Right ventricle myocardium superior (tissue), 1 donor: ENCODE measurements around the gene TICAM2. TPM values are rescaled to one million over a fixed set of nuclear protein-coding genes. Genes with fewer than 3 reads are reported as not detected.
A peak's percentile ranks its signal among the peaks of the same experiment; 100 is the strongest.

Source experiments
- ATAC-seq: fragments of 200-7000 bp; cut with Tn5 transposase; one replicate; pipeline ENCODE4 v1.9.1; 2020; ENCODE audit warnings: mild to moderate bottlenecking; ENCODE audit not compliant: poor library complexity
- DNase-seq: peaks from one replicate; pipeline ENCODE4 v3.0.0-alpha.2; 2020
- intact Hi-C: fragments of 100-400 bp; cut with DNase I; formaldehyde crosslinking; loops from one replicate; pipeline ENCODE4 v1.11.2; 2022
- total RNA-seq: library from RNA; stranded (reverse); fragmentation: NEBNext Ultra II Directional; extraction: Animal tissue kit (Norgen Biotek cat#: 25700); gene quantifications from one replicate; pipeline ENCODE4 v1.2.1, GENCODE V29; 2021
- donor health status: DM: no; HTN: yes; CAD: no; lungs with severe emphysema.

TICAM2 gene
- total RNA-seq, 1 donor from 2014 or later, result 2.7 TPM

DNA sequence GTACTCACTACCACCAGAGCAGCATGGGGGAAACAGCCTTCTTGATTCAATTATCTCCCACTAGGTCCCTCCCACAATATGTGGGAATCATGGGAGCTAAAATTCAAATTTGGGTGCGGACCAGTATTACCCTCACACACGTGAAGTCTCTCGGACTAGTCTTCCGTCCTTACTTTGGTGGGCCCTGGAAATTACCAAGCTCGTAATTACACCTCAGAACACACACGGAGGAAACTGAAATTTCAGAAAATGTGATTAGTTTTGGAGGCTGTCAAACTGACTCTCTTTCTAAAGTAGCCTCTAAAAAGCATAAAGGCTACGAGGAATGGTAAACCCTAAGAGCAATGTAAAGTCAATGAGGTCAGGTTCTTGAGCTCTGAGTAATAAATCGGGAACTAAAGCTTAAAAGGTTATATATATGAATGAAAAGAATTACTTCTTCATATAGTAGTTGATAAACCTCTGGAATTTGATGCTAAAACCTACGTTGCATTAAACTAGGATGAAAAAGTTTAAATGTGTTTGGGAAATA, 56.9 kb downstream of the TICAM2 start:
- intact Hi-C loops, result loop anchor here (10.0 kb wide), 1 partner anchor 171 kb away; no protein-coding TSS in a partner anchor
- DNase-seq, result no peak
- no peak for ATAC-seq

GRCh38 chr5:115544436-115545350, 57.6 kb downstream of the TICAM2 start, which contains the start of gene FEM1C:
FEM1C (minus strand) TSS chr5:115544775; CDS start chr5:115543493, 1,282 bp downstream.
- DNase-seq, result peak; percentile 98
- intact Hi-C loops, result loop anchor here (5.0 to 10.0 kb wide), 2 partner anchors 87 to 170 kb away; no protein-coding TSS in a partner anchor
- ATAC-seq, result peak; percentile 98

DNA sequence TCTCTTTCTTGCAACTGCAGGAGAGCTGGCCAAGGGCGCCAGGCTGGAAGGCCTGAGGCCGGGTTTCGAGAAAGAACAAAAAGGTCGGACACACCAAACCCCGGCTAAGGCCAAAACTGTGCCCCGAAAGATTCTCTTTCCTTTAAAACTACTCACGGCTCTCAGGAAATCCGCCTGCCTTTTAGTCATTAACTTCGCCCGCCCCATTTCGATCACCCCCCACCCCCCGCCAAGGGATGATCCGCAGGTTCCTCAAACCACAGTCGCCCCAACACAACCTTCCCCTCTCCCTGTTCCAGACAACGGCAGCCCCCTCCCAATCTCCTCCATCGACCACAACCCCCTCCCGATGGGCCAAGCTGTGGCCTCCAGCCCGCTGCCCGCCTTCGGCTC, 58.2 kb downstream of the TICAM2 start:
- intact Hi-C loops, result loop anchor here (5.0 to 10.0 kb wide), 2 partner anchors 87 to 169 kb away; no protein-coding TSS in a partner anchor
- peak; percentile 61 for DNase-seq
- peak; percentile 16 for ATAC-seq

DNA sequence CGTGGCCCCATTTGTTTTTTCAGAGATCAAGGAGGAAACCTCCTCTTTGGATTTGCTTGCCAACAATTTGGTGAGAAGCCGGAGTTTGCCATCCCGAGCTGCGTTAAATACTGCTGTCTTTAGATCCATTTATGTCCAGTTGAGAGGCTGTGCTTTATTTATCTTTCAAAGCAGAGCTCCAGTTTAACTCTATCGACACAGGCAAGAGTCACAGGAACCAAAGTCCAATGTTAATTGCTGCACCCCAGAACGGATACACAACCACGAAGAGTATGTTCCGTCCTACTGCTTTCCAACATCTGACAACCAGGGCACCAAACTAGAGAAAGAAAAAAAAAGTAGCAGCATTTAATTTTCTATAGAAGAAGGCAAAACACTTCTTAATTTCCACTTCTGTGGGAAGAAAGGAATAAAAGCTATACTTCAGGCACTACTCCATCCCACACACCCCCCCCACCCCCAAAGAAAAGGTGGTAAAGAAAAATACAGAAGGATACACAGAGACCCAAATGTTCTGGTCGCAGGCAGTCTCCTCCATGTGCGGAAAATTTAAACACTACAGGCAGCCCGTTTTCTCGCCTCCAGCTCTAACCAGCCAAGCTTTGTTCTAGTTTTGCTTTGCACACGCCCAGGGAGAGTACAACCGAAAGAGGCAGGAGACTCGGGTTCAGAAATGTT, 58.8 kb downstream of the TICAM2 start:
- intact Hi-C loops, result loop anchor here (5.0 to 10.0 kb wide), 2 partner anchors 86 to 169 kb away; no protein-coding TSS in a partner anchor

DNA sequence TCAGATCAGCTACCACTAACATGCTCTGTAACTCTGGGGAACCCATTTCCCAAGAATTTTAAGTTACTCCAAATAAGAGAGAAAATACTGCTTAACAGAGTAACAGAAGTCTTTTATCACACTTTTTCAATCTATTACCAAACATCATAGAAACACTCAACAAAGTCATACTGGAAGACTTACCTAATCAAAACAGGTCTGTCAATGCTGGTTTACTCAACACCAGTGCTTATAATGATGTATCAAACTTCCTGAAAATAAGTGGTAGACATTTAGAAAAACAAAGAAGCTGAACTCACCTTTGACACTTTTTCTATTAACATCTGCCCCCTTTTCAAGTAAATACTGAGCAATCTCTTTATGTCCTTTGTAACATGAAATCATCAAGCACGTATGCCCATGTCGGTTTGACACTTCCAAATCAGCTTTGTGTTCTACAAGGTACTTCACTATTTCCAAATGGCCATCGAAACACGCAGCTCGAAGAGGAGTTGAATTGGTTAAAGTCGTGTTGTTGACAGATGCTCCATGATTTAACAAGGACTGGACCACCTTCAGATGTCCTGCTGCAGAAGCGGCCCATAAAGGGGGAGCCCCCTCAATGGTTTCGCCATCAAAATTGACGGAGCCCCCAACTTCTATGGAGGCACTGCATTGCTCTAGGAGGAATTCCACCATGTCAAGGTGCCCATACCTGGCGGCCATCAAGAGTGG, 59.5 kb downstream of the TICAM2 start:
- ATAC-seq (no peak), DNase-seq (peak; percentile 34)
- intact Hi-C loops, result loop anchor here (5.0 to 10.0 kb wide), 2 partner anchors 86 to 168 kb away; no protein-coding TSS in a partner anchor

More for the DNA sequence above, 58.8 kb downstream of the TICAM2 start:
- DNase-seq (no peak), ATAC-seq (peak; percentile 50)

DNA sequence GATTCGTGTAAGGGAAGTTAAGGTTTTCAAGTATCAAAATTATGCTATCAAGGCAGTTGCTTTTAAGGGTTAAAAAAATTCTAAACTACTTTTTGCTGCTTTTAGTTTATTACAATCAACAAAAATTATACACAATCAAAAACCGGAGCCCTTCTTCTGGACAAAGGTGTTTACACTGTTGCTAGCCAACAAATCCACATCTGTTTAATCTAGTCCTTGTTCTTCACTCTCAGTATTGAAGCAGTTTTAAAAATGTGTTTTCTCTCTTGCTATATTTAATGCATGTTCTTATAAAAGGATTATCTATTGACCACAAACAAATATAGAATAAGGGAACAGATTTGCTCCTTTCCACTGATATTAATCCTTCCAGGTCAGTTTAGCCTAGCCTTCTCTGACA, 60.2 kb downstream of the TICAM2 start:
- intact Hi-C loops, result loop anchor here (5.0 to 10.0 kb wide), 2 partner anchors 85 to 167 kb away; no protein-coding TSS in a partner anchor
- DNase-seq (no peak), ATAC-seq (no peak)

DNA sequence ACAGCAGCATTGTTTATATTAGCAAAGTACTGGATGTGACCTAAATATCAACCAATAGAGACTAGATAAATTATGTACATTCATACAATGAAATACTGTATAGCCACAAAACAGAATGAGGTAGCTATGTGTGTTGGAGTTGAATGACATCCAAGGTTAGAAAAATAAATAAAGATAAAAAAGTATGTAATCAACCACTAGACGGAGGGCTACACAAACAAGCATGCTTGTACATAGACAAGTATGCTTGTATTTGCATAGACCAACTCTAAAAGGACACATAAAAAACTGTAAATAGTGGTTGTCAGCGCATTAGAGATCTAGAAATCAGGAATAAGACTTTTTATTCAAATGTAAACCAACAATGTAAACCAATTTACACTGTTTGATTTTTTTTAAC, 60.7 kb downstream of the TICAM2 start:
- DNase-seq (no peak), ATAC-seq (no peak)
- intact Hi-C loops, result loop anchor here (5.0 to 10.0 kb wide), 2 partner anchors 84 to 167 kb away; no protein-coding TSS in a partner anchor

DNA sequence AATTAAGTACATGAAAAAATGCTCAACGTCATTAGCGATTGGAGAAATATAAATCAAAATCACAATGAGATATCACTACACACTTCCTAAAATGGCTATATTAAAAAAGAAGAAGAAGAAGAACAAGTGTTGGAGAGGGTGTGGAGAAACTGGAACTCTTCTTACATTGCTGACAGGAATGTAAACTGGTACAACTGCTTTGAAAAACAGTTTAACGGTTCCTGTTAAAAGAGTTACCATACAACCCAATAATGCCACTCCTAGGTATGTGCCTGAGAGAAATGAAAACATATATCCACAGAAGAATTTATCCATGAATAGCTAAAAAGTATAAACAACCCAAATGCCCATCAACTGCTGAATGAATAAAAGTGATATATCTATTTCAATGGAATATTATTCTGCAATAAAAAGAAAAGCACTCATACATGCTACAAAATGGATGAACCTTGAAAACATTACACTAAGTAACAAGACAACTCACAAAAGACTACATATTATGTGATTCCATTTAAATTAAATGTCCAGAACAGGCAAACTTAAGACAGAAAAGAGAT, 66.7 kb downstream of the TICAM2 start:
- intact Hi-C loops, result no loop called here
- DNase-seq (no peak), ATAC-seq (no peak)

DNA sequence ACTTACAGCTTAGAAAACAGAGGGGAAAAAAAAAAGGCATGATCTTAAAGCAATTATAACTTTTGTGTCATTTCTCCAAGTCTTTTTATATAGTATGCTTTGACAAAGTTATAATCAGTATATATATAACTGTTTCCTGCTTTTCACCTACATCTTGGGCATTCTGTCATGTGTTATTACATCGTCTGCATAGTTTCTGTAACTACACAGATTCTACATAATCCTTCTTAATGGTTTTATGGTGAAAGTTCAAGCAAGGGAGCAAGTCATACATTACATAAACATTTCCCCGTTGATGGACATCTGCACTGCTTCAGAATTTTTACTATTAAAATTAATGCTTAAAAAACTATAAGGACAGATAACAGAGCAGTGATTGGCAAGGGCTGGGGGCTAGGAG, 69.8 kb downstream of the TICAM2 start:
- DNase-seq (no peak), ATAC-seq (no peak)
- intact Hi-C loops, result no loop called here

DNA sequence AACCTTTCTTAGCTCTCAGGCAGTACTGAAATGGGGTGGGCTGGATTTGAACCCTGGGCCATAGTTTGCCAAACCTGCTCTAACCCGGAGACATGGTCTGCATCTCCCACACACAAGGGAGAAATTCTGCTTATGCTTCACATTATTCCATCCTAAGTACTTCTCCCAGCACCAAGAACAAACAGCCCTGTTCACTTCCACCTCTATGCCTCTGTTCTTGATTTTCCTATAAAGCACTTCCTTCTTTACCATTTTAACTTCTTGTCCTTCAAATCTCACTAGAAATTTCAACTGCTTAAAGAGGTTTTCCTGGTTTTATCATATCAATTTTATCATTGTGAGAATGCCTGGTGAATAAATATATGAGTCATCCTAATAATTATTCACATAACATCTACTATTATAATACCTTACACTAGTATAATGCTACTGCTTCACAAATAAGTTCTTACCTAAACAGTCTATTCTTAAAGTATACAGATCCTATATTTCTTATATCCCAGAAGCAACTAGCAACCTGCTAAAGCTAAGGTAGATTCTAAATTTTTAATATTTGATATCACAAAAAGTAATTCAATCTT, 70.4 kb downstream of the TICAM2 start:
- DNase-seq (no peak), ATAC-seq (no peak)
- intact Hi-C loops, result no loop called here

- DNase-seq (no peak), ATAC-seq (no peak)
- intact Hi-C loops, result no loop called here
Measured at GRCh38 chr5:115531380-115531779, 70.9 kb downstream of the TICAM2 start.

DNA sequence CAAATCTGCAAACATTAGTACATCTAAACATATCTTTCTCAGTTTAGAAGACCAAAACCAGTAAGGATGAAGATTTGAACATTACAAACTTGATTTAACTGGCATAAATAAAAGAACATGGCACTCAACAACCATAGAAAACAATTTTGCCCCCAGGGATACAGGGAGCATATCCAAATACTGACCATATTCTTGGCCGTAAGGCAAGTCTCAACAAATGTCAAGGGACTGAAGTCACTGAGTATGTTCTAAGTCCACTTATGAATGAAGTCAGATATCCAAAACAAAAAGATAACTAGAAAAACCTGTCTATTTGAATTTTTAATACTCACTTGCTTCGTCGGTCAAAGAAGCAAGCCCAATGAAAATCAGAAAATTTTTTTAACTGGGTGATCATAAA, 71.9 kb downstream of the TICAM2 start:
- DNase-seq (no peak), ATAC-seq (peak; percentile 61)
- intact Hi-C loops, result no loop called here

Other genes with a start within 250 kb of the TICAM2 start
- gene FEM1C, start 57.7 kb downstream of the TICAM2 start, total RNA-seq, result 46.8 TPM
- 59.9 TPM for gene TMED7, start 23.6 kb upstream of the TICAM2 start, total RNA-seq
- gene CDO1, start 214.2 kb upstream of the TICAM2 start, total RNA-seq, result 9.2 TPM
- 23.0 TPM for gene ATG12, start 239.1 kb upstream of the TICAM2 start, total RNA-seq
- gene AP3S1, start 239.5 kb upstream of the TICAM2 start, total RNA-seq, result 49.1 TPM